Activated CD8-positive, alpha-beta T cell treated with anti-CD3 and anti-CD28 coated beads for 36 hours (primary cell): ENCODE data around the gene PDE8B. TPM values are rescaled to one million over a fixed set of nuclear protein-coding genes. Genes with fewer than 3 reads are reported as not detected.

Experiments used
- ATAC-seq: fragments of 200-7000 bp; cut with Tn5 transposase; one replicate; pipeline ENCODE4 v1.10.0; 2021; ENCODE audit warnings: mild to moderate bottlenecking, moderate library complexity
- CTCF ChIA-PET: fragments of 350-600 bp; sonication (Branson Sonifier 250); formaldehyde crosslinking; loops from one replicate; lab custom pipeline; 2021; ENCODE audit warnings: antibody characterized with exemption; lab: Charles Lee
- POLR2A ChIA-PET: fragments of 350-600 bp; sonication (Branson Sonifier 250); formaldehyde crosslinking; loops from one replicate; lab custom pipeline; 2021; ENCODE audit warnings: antibody characterized with exemption; lab: Charles Lee
- DNase-seq: peaks from one replicate; pipeline ENCODE4 v3.0.0-alpha.2; 2020
- H3K27ac Mint-ChIP-seq: one replicate; pipeline ENCODE4 v1.8.0; 2021; ENCODE audit warnings: mild to moderate bottlenecking, mixed read lengths
- H3K27me3 Mint-ChIP-seq: one replicate; pipeline ENCODE4 v1.8.0; 2021; ENCODE audit warnings: mixed read lengths
- H3K36me3 Mint-ChIP-seq: one replicate; pipeline ENCODE4 v1.8.0; 2021; ENCODE audit warnings: low read depth, mixed read lengths
- H3K4me1 Mint-ChIP-seq: one replicate; pipeline ENCODE4 v1.8.0; 2021; ENCODE audit warnings: low read depth, mixed read lengths
- H3K4me3 Mint-ChIP-seq: one replicate; pipeline ENCODE4 v1.8.0; 2021; ENCODE audit warnings: mild to moderate bottlenecking, moderate library complexity, mixed read lengths
- H3K9me3 Mint-ChIP-seq: one replicate; pipeline ENCODE4 v1.8.0; 2021; ENCODE audit warnings: mixed read lengths
- CTCF ChIP-seq: fragments of 200-600 bp; IDR thresholded peaks from one replicate; pipeline ENCODE4 v1.8.0; 2022; ENCODE audit warnings: antibody characterized with exemption, mild to moderate bottlenecking
- intact Hi-C: fragments of 100-400 bp; cut with micrococcal nuclease; formaldehyde crosslinking; loops from one replicate; pipeline ENCODE4 v1.10.0; 2022
- total RNA-seq, 2 experiments: library from RNA; stranded (reverse); gene quantifications; one replicate each; pipeline ENCODE4 v1.2.3, GENCODE V29; 2021

Gene PDE8B
- total RNA-seq, 2 experiments from 2014 or later = 0.47 TPM; not detected in 1

- ChIA-PET POLR2A (no interaction called here), CTCF (no interaction called here)
- Mint-ChIP-seq H3K36me3 (no peaks in the 10 kb centered on the region), H3K4me1 (peaks cover 3% of the 10 kb centered on the region), H3K27me3 (peaks cover 9% of the 10 kb centered on the region), H3K4me3 (no peak overlapping the region), H3K9me3 (no peaks in the 10 kb centered on the region), H3K27ac (no peak overlapping the region)
- no peak for DNase-seq
- TF ChIP-seq CTCF = no peak
- intact Hi-C loops = no loop called here
- ATAC-seq = no peak
These were observed 91.0 kb downstream of the PDE8B start for GRCh38 chr5:77301447-77301883.

GRCh38 chr5:77302247-77302646 is 91.8 kb downstream of the PDE8B start:
- CTCF ChIA-PET = no interaction called here
- Mint-ChIP-seq H3K4me3 (no peak overlapping the region), H3K9me3 (no peaks in the 10 kb centered on the region), H3K27me3 (peaks cover 4% of the 10 kb centered on the region), H3K4me1 (peaks cover 3% of the 10 kb centered on the region), H3K36me3 (no peaks in the 10 kb centered on the region), H3K27ac (no peak overlapping the region)
- intact Hi-C loops = no loop called here
- POLR2A ChIA-PET = no interaction called here
- no peak for ATAC-seq
- no peak for TF ChIP-seq CTCF
- DNase-seq = no peak

GRCh38 chr5:77302653-77303052 is 92.2 kb downstream of the PDE8B start:
- H3K4me1 Mint-ChIP-seq = peaks cover 3% of the 10 kb centered on the region
- H3K27me3 Mint-ChIP-seq = peaks cover under 1% of the 10 kb centered on the region
- TF ChIP-seq CTCF = no peak
- ChIA-PET CTCF (no interaction called here), POLR2A (no interaction called here)
- H3K36me3 Mint-ChIP-seq = no peaks in the 10 kb centered on the region
- intact Hi-C loops = no loop called here
- no peak overlapping the region for H3K4me3 Mint-ChIP-seq
- DNase-seq (peak; percentile 26), ATAC-seq (peak; percentile 70)
- H3K27ac Mint-ChIP-seq = no peak overlapping the region
- H3K9me3 Mint-ChIP-seq = no peaks in the 10 kb centered on the region

GRCh38 chr5:77304388-77304787 is 93.9 kb downstream of the PDE8B start:
- ATAC-seq = no peak
- DNase-seq = no peak
- intact Hi-C loops = no loop called here
- no peaks in the 10 kb centered on the region for H3K36me3 Mint-ChIP-seq
- no peak overlapping the region for H3K4me3 Mint-ChIP-seq
- peaks cover 3% of the 10 kb centered on the region for H3K4me1 Mint-ChIP-seq
- H3K27me3 Mint-ChIP-seq = peaks cover 2% of the 10 kb centered on the region
- CTCF ChIA-PET = no interaction called here
- POLR2A ChIA-PET = interaction anchor here (0.7 kb wide), 1 partner anchor 1472 kb away, joined by 3 read pairs; no protein-coding TSS in a partner anchor
- no peak for TF ChIP-seq CTCF
- H3K27ac Mint-ChIP-seq = no peak overlapping the region
- H3K9me3 Mint-ChIP-seq = no peaks in the 10 kb centered on the region

GRCh38 chr5:77305222-77305846 is 94.9 kb downstream of the PDE8B start:
- CTCF ChIA-PET = no interaction called here
- intact Hi-C loops = no loop called here
- Mint-ChIP-seq H3K4me3 (no peak overlapping the region), H3K36me3 (no peaks in the 10 kb centered on the region), H3K4me1 (peaks cover 3% of the 10 kb centered on the region), H3K27me3 (peaks cover 2% of the 10 kb centered on the region), H3K9me3 (no peaks in the 10 kb centered on the region), H3K27ac (no peak overlapping the region)
- DNase-seq = no peak
- no peak for TF ChIP-seq CTCF
- no peak for ATAC-seq
- POLR2A ChIA-PET = no interaction called here
